ENCODE data around the gene SLC29A3. TPM values are rescaled to one million over a fixed set of nuclear protein-coding genes. Genes with fewer than 3 reads are reported as not detected.

Gene SLC29A3
- total RNA-seq, 1 donor from 2014 or later = 11.6 TPM

- DNase-seq (ENCODE audit: low spot score) = no peak
These were observed 49.1 kb downstream of the SLC29A3 start for GRCh38 chr10:71368176-71368575.

GRCh38 chr10:71368643-71369042 lies 49.6 kb downstream of the SLC29A3 start:
- DNase-seq (ENCODE audit: low spot score) = no peak

GRCh38 chr10:71369602-71370001 lies 50.5 kb downstream of the SLC29A3 start:
- DNase-seq (ENCODE audit: low spot score) = no peak

- DNase-seq (ENCODE audit: low spot score) = no peak
These were observed 51.0 kb downstream of the SLC29A3 start for GRCh38 chr10:71370031-71370430.

- no peak for DNase-seq (ENCODE audit: low spot score)
These were observed 52.7 kb downstream of the SLC29A3 start for GRCh38 chr10:71371750-71372166.

- no peak for DNase-seq (ENCODE audit: low spot score)
These were observed 53.9 kb downstream of the SLC29A3 start for GRCh38 chr10:71372882-71373495.

GRCh38 chr10:71374481-71375233 lies 55.6 kb downstream of the SLC29A3 start:
- no peak for DNase-seq (ENCODE audit: low spot score)

- DNase-seq (ENCODE audit: low spot score) = no peak
These were observed 56.9 kb downstream of the SLC29A3 start for GRCh38 chr10:71375952-71376351.

- DNase-seq (ENCODE audit: low spot score) = no peak
These were observed 59.5 kb downstream of the SLC29A3 start for GRCh38 chr10:71378336-71379117.

- DNase-seq (ENCODE audit: low spot score) = no peak
These were observed 60.2 kb downstream of the SLC29A3 start for GRCh38 chr10:71379118-71379766.

GRCh38 chr10:71380841-71381240 lies 61.8 kb downstream of the SLC29A3 start:
- no peak for DNase-seq (ENCODE audit: low spot score)

- DNase-seq (ENCODE audit: low spot score) = no peak
These were observed 62.6 kb downstream of the SLC29A3 start for GRCh38 chr10:71381611-71382010.

- DNase-seq (ENCODE audit: low spot score) = no peak
These were observed 63.0 kb downstream of the SLC29A3 start for GRCh38 chr10:71382028-71382427.

GRCh38 chr10:71382757-71383156 lies 63.7 kb downstream of the SLC29A3 start:
- DNase-seq (ENCODE audit: low spot score) = no peak

GRCh38 chr10:71383972-71384687 lies 65.1 kb downstream of the SLC29A3 start:
- peak; percentile 69 for DNase-seq (ENCODE audit: low spot score)

GRCh38 chr10:71388171-71388570 lies 69.1 kb downstream of the SLC29A3 start:
- no peak for DNase-seq (ENCODE audit: low spot score)

GRCh38 chr10:71388583-71389310 lies 69.7 kb downstream of the SLC29A3 start:
- DNase-seq (ENCODE audit: low spot score) = no peak

GRCh38 chr10:71389768-71390460 lies 70.9 kb downstream of the SLC29A3 start:
- no peak for DNase-seq (ENCODE audit: low spot score)

GRCh38 chr10:71390461-71390835 lies 71.4 kb downstream of the SLC29A3 start:
- DNase-seq (ENCODE audit: low spot score) = no peak
